Measurements from ENCODE around the gene GRM7.

- TF ChIP-seq POLR2A (IDR thresholded peaks at IDR 0.05), result no peak
- no peak for TF ChIP-seq CTCF (IDR thresholded peaks at IDR 0.05)
- no peak for TF ChIP-seq POLR2AphosphoS5 (IDR thresholded peaks at IDR 0.05)
These were observed 444.6 kb downstream of the GRM7 start for GRCh38 chr3:7305561-7305960.
